ENCODE measurements around the gene SLC49A4.

- TF ChIP-seq CTCF (IDR thresholded peaks at IDR 0.05) = no peak
- TF ChIP-seq EZH2 (IDR thresholded peaks at IDR 0.05; ENCODE audit: borderline replicate concordance, insufficient read depth, low read depth, low read length, poor library complexity, severe bottlenecking) = no peak
Measured at GRCh38 chr3:122800706-122801237, 5.9 kb downstream of the SLC49A4 start.

Measured in B cell (primary cell).